Bronchial epithelial cell (primary cell): ENCODE measurements around the gene ID1. TPM values are rescaled to one million over a fixed set of nuclear protein-coding genes. Genes with fewer than 3 reads are reported as not detected.

Source experiments
- DNase-seq: peaks from one replicate; pipeline ENCODE4 v3.0.0-alpha.2; 2010; ENCODE audit warnings: low read depth
- FAIRE-seq: peaks from 2 replicates; lab custom pipeline; 2011; peaks lifted over from hg19 to GRCh38; lab: Jason Lieb, UNC
- H3K27me3 ChIP-seq: 2 replicates; pipeline ENCODE4 v1.5.1; 2011; ENCODE audit warnings: low read length; ENCODE audit not compliant: control insufficient read depth, insufficient read depth
- H3K36me3 ChIP-seq: 2 replicates; pipeline ENCODE4 v1.5.1; 2011; ENCODE audit warnings: low read length; ENCODE audit not compliant: control insufficient read depth, insufficient read depth
- H3K4me3 ChIP-seq: 2 replicates; pipeline ENCODE4 v1.5.1; 2011; ENCODE audit warnings: mild to moderate bottlenecking, low read depth, low read length, control low read depth
- total RNA-seq: library from RNA; depleted of rRNA; stranded (reverse); fragments of >200 nt; gene quantifications from 2 replicates; pipeline ENCODE4 v1.2.1, GENCODE V29; 2014
- TF ChIP-seq, protein P1 (sequence below): IDR thresholded peaks from 2 replicates; pipeline ENCODE4 v1.5.1; 2011; ENCODE audit warnings: mild to moderate bottlenecking, moderate library complexity, low read length, control low read depth, inconsistent platforms; ENCODE audit not compliant: insufficient read depth, severe bottlenecking

Gene ID1
- total RNA-seq, 1 donor from 2014 or later = 930 TPM

DNA sequence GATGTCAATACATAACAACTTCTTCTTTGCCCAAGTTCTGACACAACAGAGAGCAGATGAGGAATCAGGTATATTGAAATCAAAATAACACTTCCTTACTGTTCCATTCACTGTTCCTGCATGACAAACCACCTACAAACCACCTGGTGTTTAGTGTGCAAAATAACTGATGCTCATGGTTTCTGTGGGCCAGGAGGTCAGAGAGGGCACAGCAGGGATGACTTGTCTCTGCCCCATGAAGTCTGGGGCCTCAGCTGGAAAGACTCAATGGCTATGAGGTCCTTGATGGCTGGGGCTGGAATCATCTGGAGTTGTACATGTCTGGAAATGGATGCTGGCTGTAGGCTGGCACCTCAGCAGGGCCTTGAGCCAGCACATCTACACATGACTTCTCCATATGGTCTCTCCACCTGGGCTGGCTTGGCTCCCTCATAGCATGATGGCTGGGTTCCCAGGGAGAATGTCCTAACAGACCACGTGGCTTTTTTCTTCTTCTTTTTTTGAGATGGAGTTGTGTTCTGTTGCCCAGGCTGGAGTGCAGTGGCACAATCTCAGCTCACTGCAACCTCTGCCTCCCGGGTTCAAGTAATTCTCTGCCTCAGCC is 25.2 kb downstream of the ID1 start:
- DNase-seq (no peak), FAIRE-seq (no peak)

DNA sequence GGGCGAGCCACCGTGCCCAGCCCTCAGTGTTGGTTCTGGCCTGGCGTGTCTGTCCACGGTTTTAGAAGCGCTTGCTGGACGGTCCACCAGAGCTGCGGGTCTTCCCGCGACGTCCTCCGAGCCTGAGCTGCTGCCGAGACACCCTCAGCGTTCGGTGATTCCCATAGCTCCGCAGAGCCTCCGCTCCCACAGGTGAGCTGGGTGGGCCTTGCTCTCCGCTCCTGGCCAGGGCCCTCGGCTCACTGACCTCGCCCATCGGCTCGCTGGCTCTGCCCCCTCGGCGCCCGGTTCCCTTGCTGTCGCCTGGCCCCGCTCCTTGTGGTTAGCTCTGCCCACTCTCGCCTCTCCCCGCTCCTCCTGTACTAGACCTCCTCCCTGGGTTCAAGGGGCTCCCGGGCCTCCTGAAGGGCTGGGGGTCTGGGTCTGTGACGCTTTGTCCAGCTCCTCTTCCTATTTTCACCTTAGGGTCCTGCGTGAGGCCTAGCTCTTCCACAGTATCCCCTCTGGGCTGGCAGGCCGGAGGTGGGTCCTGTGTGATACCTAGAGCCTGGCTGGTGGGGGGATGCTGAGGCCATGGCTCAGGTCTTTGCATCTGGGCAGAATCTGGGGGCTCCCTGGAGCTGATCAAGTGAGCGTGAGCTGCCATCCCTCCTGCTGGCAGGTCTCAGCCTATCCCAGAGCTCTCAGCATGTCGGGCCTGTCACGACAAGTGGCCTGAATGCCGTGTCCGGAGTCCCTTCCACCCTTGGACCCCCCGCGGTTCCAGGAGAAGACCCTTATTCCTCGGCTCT is 27.7 kb downstream of the ID1 start:
- H3K36me3 ChIP-seq = no peaks in the 10 kb centered on the region
- TF ChIP-seq, protein P1, sequence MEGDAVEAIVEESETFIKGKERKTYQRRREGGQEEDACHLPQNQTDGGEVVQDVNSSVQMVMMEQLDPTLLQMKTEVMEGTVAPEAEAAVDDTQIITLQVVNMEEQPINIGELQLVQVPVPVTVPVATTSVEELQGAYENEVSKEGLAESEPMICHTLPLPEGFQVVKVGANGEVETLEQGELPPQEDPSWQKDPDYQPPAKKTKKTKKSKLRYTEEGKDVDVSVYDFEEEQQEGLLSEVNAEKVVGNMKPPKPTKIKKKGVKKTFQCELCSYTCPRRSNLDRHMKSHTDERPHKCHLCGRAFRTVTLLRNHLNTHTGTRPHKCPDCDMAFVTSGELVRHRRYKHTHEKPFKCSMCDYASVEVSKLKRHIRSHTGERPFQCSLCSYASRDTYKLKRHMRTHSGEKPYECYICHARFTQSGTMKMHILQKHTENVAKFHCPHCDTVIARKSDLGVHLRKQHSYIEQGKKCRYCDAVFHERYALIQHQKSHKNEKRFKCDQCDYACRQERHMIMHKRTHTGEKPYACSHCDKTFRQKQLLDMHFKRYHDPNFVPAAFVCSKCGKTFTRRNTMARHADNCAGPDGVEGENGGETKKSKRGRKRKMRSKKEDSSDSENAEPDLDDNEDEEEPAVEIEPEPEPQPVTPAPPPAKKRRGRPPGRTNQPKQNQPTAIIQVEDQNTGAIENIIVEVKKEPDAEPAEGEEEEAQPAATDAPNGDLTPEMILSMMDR = no peak
- H3K27me3 ChIP-seq = no peaks in the 10 kb centered on the region
- H3K4me3 ChIP-seq = no peak overlapping the region
- DNase-seq = no peak
- no peak for FAIRE-seq

More for the DNA sequence above, 25.2 kb downstream of the ID1 start:
- TF ChIP-seq, protein P1 = no peak
- Histone ChIP-seq H3K27me3 (no peaks in the 10 kb centered on the region), H3K36me3 (no peaks in the 10 kb centered on the region), H3K4me3 (no peak overlapping the region)

DNA sequence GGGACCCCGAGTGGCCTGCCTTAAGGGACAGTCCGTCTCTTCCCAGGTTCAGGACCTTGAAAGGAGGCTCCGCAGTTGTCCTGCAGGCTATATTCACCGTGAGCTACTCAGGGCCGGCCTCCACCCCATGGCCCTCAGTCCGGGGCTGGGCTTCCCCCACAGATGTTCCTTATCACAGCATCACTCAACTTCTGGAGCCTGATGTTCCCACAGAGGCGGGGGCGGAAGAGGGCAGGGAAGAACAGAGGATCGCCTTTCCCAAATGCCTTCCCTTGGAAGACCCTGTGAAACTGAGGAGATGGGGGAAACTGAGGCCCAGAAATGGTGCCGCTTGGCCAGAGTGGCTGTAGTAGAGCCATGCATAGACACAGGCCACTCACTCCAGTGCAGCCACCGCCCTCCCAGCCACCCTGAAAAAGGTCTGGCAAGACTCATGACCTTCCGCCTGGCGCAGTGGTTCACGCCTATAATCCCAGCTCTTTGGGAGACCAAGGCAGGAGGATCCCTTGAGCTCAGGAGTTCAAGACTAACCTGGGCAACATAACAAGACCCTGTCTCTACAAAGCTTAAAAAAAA is 28.3 kb downstream of the ID1 start:
- no peak overlapping the region for H3K4me3 ChIP-seq
- TF ChIP-seq, protein P1 = no peak
- H3K27me3 ChIP-seq = peaks cover 3% of the 10 kb centered on the region
- no peaks in the 10 kb centered on the region for H3K36me3 ChIP-seq
- FAIRE-seq (no peak), DNase-seq (no peak)

GRCh38 chr20:31637660-31638059 is 32.6 kb downstream of the ID1 start, which contains the start of gene COX4I2:
TSS of gene COX4I2 (plus strand) at chr20:31637912. CDS start at chr20:31639018, 1,106 bp downstream.
- FAIRE-seq = no peak
- no peak within 1 kb of the TSS for H3K4me3 ChIP-seq

DNA sequence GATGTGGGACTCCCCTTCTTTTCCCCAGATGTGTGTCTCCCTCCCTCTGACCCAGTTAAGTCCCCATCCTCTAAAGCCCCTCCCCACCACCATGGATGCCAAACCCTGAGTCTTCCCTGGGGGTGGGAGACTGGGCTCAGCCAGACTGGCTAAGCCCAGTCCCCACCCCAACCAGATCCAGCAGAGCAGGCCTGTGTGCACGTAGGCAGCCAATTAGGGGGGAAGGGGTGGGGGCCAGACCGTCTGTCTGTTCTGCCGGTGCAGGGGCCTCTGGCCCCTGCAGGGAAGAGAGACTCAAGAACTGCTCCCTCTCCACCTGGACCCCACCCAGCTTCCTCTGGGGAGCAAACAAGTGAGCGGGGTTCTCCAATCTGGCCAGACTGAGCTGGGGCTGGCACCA is 33.2 kb downstream of the ID1 start:
- no peak overlapping the region for H3K4me3 ChIP-seq
- no peaks in the 10 kb centered on the region for H3K36me3 ChIP-seq
- H3K27me3 ChIP-seq = peaks cover 6% of the 10 kb centered on the region
- TF ChIP-seq, protein P1 = no peak
- DNase-seq = no peak
- FAIRE-seq = no peak

More at GRCh38 chr20:31637660-31638059, 32.6 kb downstream of the ID1 start, which contains the start of gene COX4I2:
- TF ChIP-seq, protein P1 = no peak
- no peak for DNase-seq
- peaks cover 6% of the 10 kb centered on the region for H3K27me3 ChIP-seq
- H3K36me3 ChIP-seq = no peaks in the 10 kb centered on the region
